Adrenal gland (tissue), 12 donors: ENCODE measurements around the gene SBF2. TPM values are rescaled to one million over a fixed set of nuclear protein-coding genes. Genes with fewer than 3 reads are reported as not detected.

Experiments
- DNase-seq, 7 donors: peaks; one replicate each; pipeline ENCODE4 v3.0.0-alpha.2; 2019 to 2020
- H3K27ac ChIP-seq, 5 donors: fragments of 200-600 bp; sonication (generic) in 4 of 5; 1 replicate in 3 of 5; 2 replicates in 2 of 5; pipeline versions ENCODE4 v1.5.1 to v1.8.0; 2016 to 2020; ENCODE audit warnings: mild to moderate bottlenecking in 1 of 5
- H3K27me3 ChIP-seq: fragments of 200-600 bp; 2 replicates; pipeline ENCODE4 v1.8.0; 2021
- H3K36me3 ChIP-seq, 2 donors: fragments of 200-600 bp; replicated peaks in 1 of 2; 1 replicate in 1 of 2; 2 replicates in 1 of 2; pipeline versions ENCODE4 v1.5.1 to v1.8.0; 2018 to 2022
- H3K4me1 ChIP-seq, 2 donors: fragments of 200-600 bp; replicated peaks in 1 of 2; 1 replicate in 1 of 2; 2 replicates in 1 of 2; pipeline versions ENCODE4 v1.5.1 to v1.8.0; 2018 to 2021
- H3K4me3 ChIP-seq, 4 donors: fragments of 200-600 bp; sonication (generic) in 3 of 4; one replicate each; pipeline ENCODE4 v1.5.1; 2016 to 2018
- H3K9me3 ChIP-seq, 3 donors: fragments of 200-600 bp; sonication (generic) in 1 of 3; replicated peaks in 1 of 3; 1 replicate in 2 of 3; 2 replicates in 1 of 3; pipeline versions ENCODE4 v1.5.1 to v1.8.0; 2016 to 2021
- CTCF ChIP-seq, 6 experiments: fragments of 450-650 bp in 4 of 6; fragments of 200-600 bp in 2 of 6; sonication (generic) in 1 of 6; IDR thresholded peaks; 1 replicate in 5 of 6; 2 replicates in 1 of 6; pipeline versions ENCODE4 v1.5.1 to v1.8.0; 2016 to 2021; ENCODE audit warnings: antibody characterized with exemption in 6 of 6, mild to moderate bottlenecking in 2 of 6, moderate library complexity in 1 of 6
- POLR2A ChIP-seq, 2 donors: fragments of 450-650 bp; IDR thresholded peaks; one replicate each; pipeline ENCODE4 v1.6.1; 2017; ENCODE audit warnings: antibody characterized with exemption in 2 of 2, mild to moderate bottlenecking in 2 of 2, moderate library complexity in 1 of 2
- WGBS, 4 donors: extraction: QIAGEN DNeasy Blood & Tissue Kit in 2 of 4; methylation state at CpG; one replicate each; pipeline versions ENCODE4 v1.1.5 to v1.1.7; 2013 to 2017; 5-methylcytosine and 5-hydroxymethylcytosine counted together
- intact Hi-C, 2 donors: fragments of 100-400 bp; cut with DNase I; formaldehyde crosslinking; loops; one replicate each; pipeline versions ENCODE4 v1.14.1 to v1.15.0; 2022 to 2023
- polyA plus RNA-seq, 3 donors: library from polyadenylated mRNA; stranded (reverse); fragments of 200-250 nt in 2 of 3; fragments of 350-450 nt in 1 of 3; fragmentation: Illumina TruSeq in 1 of 3; extraction: RNeasy Lipid Tissue Mini Kit (QIAGEN cat#74804) in 1 of 3; gene quantifications; one replicate each; pipeline ENCODE4 v1.2.3, GENCODE V29; 2013 to 2014
- total RNA-seq, 9 donors: library from RNA; depleted of rRNA in 4 of 9; stranded (reverse); fragments of >200 nt in 4 of 9; fragments of 120-200 nt in 1 of 9; fragmentation: NEBNext Ultra II Directional in 1 of 9; extraction: Animal tissue kit (Norgen Biotek cat#: 25700) in 1 of 9; gene quantifications; one replicate each; pipeline versions ENCODE4 v1.1.0 to v1.2.4, GENCODE V29; 2013 to 2023
- donor health status: healthy with polysubstance abuse.
- donor health status: Bipolar disorder and iron deficiency.
- donor health status: DM: yes; HTN: yes; CAD: no.
- donor health status: DM: no; HTN: no; CAD: no.
- donor health status: DM: no; HTN: no; CAD: no.
- donor health status: DM: yes; HTN: yes; CAD: no.

SBF2 gene
- total and polyA plus RNA-seq, 12 donors, result 12.5 to 66.7 (median 38.0) TPM

GRCh38 chr11:9957072-9957471 is 336.9 kb downstream of the SBF2 start:
- TF ChIP-seq POLR2A (IDR thresholded peaks at IDR 0.05), result no peak
- no peak for TF ChIP-seq CTCF (IDR thresholded peaks at IDR 0.05)
- Histone ChIP-seq H3K4me1 (no peaks in the 10 kb centered on the region), H3K27ac (no peak overlapping the region), H3K27me3 (no peaks in the 10 kb centered on the region), H3K9me3 (no peaks in the 10 kb centered on the region), H3K4me3 (no peak overlapping the region), H3K36me3 (no peaks in the 10 kb centered on the region)
- no peak for DNase-seq
- WGBS, 4 donors, result 93 to 99% (median 97%) methylated on average over 4 of the region's 4 CpGs
- intact Hi-C loops, result no loop called here

- H3K9me3 ChIP-seq, result no peaks in the 10 kb centered on the region
- no peak overlapping the region for H3K27ac ChIP-seq
- no peak for TF ChIP-seq POLR2A (IDR thresholded peaks at IDR 0.05)
- TF ChIP-seq CTCF (IDR thresholded peaks at IDR 0.05), result no peak
- intact Hi-C loops, result no loop called here
- no peak for DNase-seq
- no peaks in the 10 kb centered on the region for H3K4me1 ChIP-seq
- 95 to 100% (median 98%) methylated on average over 2 of the region's 2 CpGs for WGBS, 4 donors
- H3K27me3 ChIP-seq, result no peaks in the 10 kb centered on the region
- H3K4me3 ChIP-seq, result no peak overlapping the region
- H3K36me3 ChIP-seq, result no peaks in the 10 kb centered on the region
These were observed 337.5 kb downstream of the SBF2 start for GRCh38 chr11:9956483-9956882.

- Histone ChIP-seq H3K36me3 (no peaks in the 10 kb centered on the region), H3K27ac (no peak overlapping the region), H3K4me1 (no peaks in the 10 kb centered on the region), H3K27me3 (no peaks in the 10 kb centered on the region), H3K9me3 (no peaks in the 10 kb centered on the region), H3K4me3 (no peak overlapping the region)
- WGBS, 4 donors, result 96 to 100% (median 98%) methylated on average over 1 of the region's 1 CpG
- intact Hi-C loops, result no loop called here
- TF ChIP-seq CTCF (IDR thresholded peaks at IDR 0.05), result no peak
- no peak for TF ChIP-seq POLR2A (IDR thresholded peaks at IDR 0.05)
- DNase-seq, result no peak
These were observed 338.6 kb downstream of the SBF2 start for GRCh38 chr11:9955391-9955790.

- peak overlapping the region in 1 of 5 donors; percentile 5 for H3K27ac ChIP-seq
- intact Hi-C loops, result loop anchor here in 1 of 2 donors (2.0 kb wide), 1 partner anchor 19 kb away; no protein-coding TSS in a partner anchor
- H3K4me3 ChIP-seq, result no peak overlapping the region
- 70 to 81% (median 79%) methylated on average over 3 of the region's 3 CpGs for WGBS, 4 donors
- H3K27me3 ChIP-seq, result no peaks in the 10 kb centered on the region
- no peaks in the 10 kb centered on the region for H3K9me3 ChIP-seq
- H3K36me3 ChIP-seq, result no peaks in the 10 kb centered on the region
- no peak for DNase-seq
- no peaks in the 10 kb centered on the region for H3K4me1 ChIP-seq
- TF ChIP-seq POLR2A (IDR thresholded peaks at IDR 0.05) (no peak), CTCF (IDR thresholded peaks at IDR 0.05) (no peak)
These were observed 339.9 kb downstream of the SBF2 start for GRCh38 chr11:9953994-9954626.
